ENCODE measurements around the gene ATP6V0A1.
"Not testable (repeated sequence)": the region's sequence is repeated elsewhere in the genome, so short reads cannot be mapped to it uniquely, and the experiment has no call there.

The ATP6V0A1 gene

GRCh38 chr17:42520540-42520951 lies 61.9 kb downstream of the ATP6V0A1 start:
- no peak for DNase-seq

- DNase-seq = no peak
These were observed 62.4 kb downstream of the ATP6V0A1 start for GRCh38 chr17:42521036-42521435.

GRCh38 chr17:42521666-42522262 lies 63.1 kb downstream of the ATP6V0A1 start:
- DNase-seq = no peak

- no peak for DNase-seq
These were observed 63.6 kb downstream of the ATP6V0A1 start for GRCh38 chr17:42522263-42522790.

GRCh38 chr17:42522798-42523278 lies 64.2 kb downstream of the ATP6V0A1 start:
- DNase-seq = no peak

GRCh38 chr17:42525221-42525620 lies 66.5 kb downstream of the ATP6V0A1 start:
- DNase-seq = no peak

GRCh38 chr17:42526031-42526444 lies 67.4 kb downstream of the ATP6V0A1 start:
- no peak for DNase-seq

GRCh38 chr17:42527932-42528331 lies 69.3 kb downstream of the ATP6V0A1 start:
- no peak for DNase-seq

- no peak for DNase-seq
These were observed 70.4 kb downstream of the ATP6V0A1 start for GRCh38 chr17:42529061-42529460.

GRCh38 chr17:42530952-42531454 lies 72.3 kb downstream of the ATP6V0A1 start:
- no peak for DNase-seq

GRCh38 chr17:42531455-42532354 lies 73.0 kb downstream of the ATP6V0A1 start:
- DNase-seq = peak; percentile 53

GRCh38 chr17:42535155-42536047 lies 76.7 kb downstream of the ATP6V0A1 start:
- DNase-seq = no peak

- peak; percentile 82 for DNase-seq
These were observed 77.3 kb downstream of the ATP6V0A1 start, which contains the start of gene NAGLU for GRCh38 chr17:42536048-42536371. Gene NAGLU, plus strand, starts transcription at chr17:42536241. Its CDS starts 32 bp downstream, at chr17:42536273.

GRCh38 chr17:42536372-42537155 lies 77.9 kb downstream of the ATP6V0A1 start:
- DNase-seq = peak; percentile 69

GRCh38 chr17:42537156-42537805 lies 78.6 kb downstream of the ATP6V0A1 start:
- DNase-seq = no peak

- no peak for DNase-seq
These were observed 79.3 kb downstream of the ATP6V0A1 start for GRCh38 chr17:42537826-42538451.

GRCh38 chr17:42538482-42538881 lies 79.8 kb downstream of the ATP6V0A1 start:
- no peak for DNase-seq

- DNase-seq = not testable (repeated sequence)
These were observed 81.9 kb downstream of the ATP6V0A1 start for GRCh38 chr17:42540558-42540957.

- DNase-seq = no peak
These were observed 82.6 kb downstream of the ATP6V0A1 start for GRCh38 chr17:42541041-42541833.
